B cell (primary cell): Measurements from ENCODE around the gene PIF1. TPM values are rescaled to one million over a fixed set of nuclear protein-coding genes. Genes with fewer than 3 reads are reported as not detected.
"Not testable (repeated sequence)": the region's sequence is repeated elsewhere in the genome, so short reads cannot be mapped to it uniquely, and the experiment has no call there.

Experiments
- ATAC-seq: fragments of 200-7000 bp; cut with Tn5 transposase; one replicate; pipeline ENCODE4 v1.10.0; 2021; ENCODE audit warnings: low read depth, mild to moderate bottlenecking, moderate number of reproducible peaks, moderate library complexity
- CTCF ChIA-PET: fragments of 350-600 bp; sonication (Branson Sonifier 250); formaldehyde crosslinking; loops from one replicate; lab custom pipeline; 2021; ENCODE audit warnings: antibody characterized with exemption, inconsistent platforms; lab: Charles Lee
- POLR2A ChIA-PET: fragments of 350-600 bp; sonication (Branson Sonifier 250); formaldehyde crosslinking; loops from one replicate; lab custom pipeline; 2021; ENCODE audit warnings: antibody characterized with exemption; lab: Charles Lee
- DNase-seq: peaks from one replicate; pipeline ENCODE4 v3.0.0; 2013
- H2AFZ ChIP-seq: 2 replicates; pipeline ENCODE4 v1.6.1; 2012; ENCODE audit warnings: mild to moderate bottlenecking, low read depth, low read length; ENCODE audit not compliant: insufficient read depth, poor library complexity, severe bottlenecking
- H3K27ac ChIP-seq, 2 donors: 1 replicate in 1 of 2; 2 replicates in 1 of 2; pipeline ENCODE4 v1.5.1; 2012 to 2013; ENCODE audit warnings: low read length in 2 of 2, mild to moderate bottlenecking in 2 of 2, moderate library complexity in 1 of 2
- H3K27me3 ChIP-seq, 4 experiments: fragments of 200-600 bp in 1 of 4; sonication (generic) in 1 of 4; replicated peaks in 1 of 4; 1 replicate in 2 of 4; 2 replicates in 2 of 4; pipeline versions ENCODE4 v1.6.1 to v1.7.0; 2013 to 2016; ENCODE audit warnings: low read length in 3 of 4, mild to moderate bottlenecking in 2 of 4, mixed read lengths in 1 of 4, moderate library complexity in 1 of 4; ENCODE audit not compliant: insufficient read depth in 4 of 4, control insufficient read depth in 3 of 4; ENCODE audit errors: control extremely low read depth in 1 of 4
- H3K36me3 ChIP-seq, 2 experiments: replicated peaks in 1 of 2; 1 replicate in 1 of 2; 2 replicates in 1 of 2; pipeline versions ENCODE4 v1.6.1 to v1.7.1; 2013; ENCODE audit warnings: low read length in 1 of 2; ENCODE audit not compliant: insufficient read depth in 2 of 2, control insufficient read depth in 1 of 2; ENCODE audit errors: control extremely low read depth in 1 of 2, extremely low read depth in 1 of 2
- H3K4me1 ChIP-seq, 2 donors: fragments of 200-600 bp in 1 of 2; sonication (generic) in 1 of 2; 1 replicate in 1 of 2; 2 replicates in 1 of 2; pipeline versions ENCODE4 v1.5.1 to v1.6.1; 2013 to 2017; ENCODE audit warnings: low read length in 2 of 2; ENCODE audit not compliant: control insufficient read depth in 2 of 2, insufficient read depth in 2 of 2
- H3K4me2 ChIP-seq: replicated peaks from 2 replicates; pipeline ENCODE3; 2012; ENCODE audit warnings: mild to moderate bottlenecking, low read depth, low read length; ENCODE audit not compliant: poor library complexity, severe bottlenecking
- H3K4me3 ChIP-seq, 5 experiments: fragments of 200-600 bp in 1 of 5; sonication (generic) in 1 of 5; 1 replicate in 3 of 5; 2 replicates in 2 of 5; pipeline versions ENCODE4 v1.5.1 to v1.7.0; 2011 to 2016; ENCODE audit warnings: low read length in 4 of 5, mild to moderate bottlenecking in 4 of 5, low read depth in 2 of 5, control low read depth in 1 of 5, moderate library complexity in 1 of 5; ENCODE audit not compliant: insufficient read depth in 1 of 5; ENCODE audit errors: control extremely low read depth in 1 of 5, extremely low read depth in 1 of 5
- H3K79me2 ChIP-seq: fragments of 200-600 bp; sonication (generic); one replicate; pipeline ENCODE4 v1.6.0; 2016; ENCODE audit warnings: low read length; ENCODE audit not compliant: control insufficient read depth, insufficient read depth
- H3K9ac ChIP-seq: fragments of 200-600 bp; sonication (generic); 2 replicates; pipeline ENCODE4 v1.6.1; 2017; ENCODE audit warnings: mild to moderate bottlenecking, low read length, moderate library complexity
- H3K9me3 ChIP-seq, 3 donors: one replicate each; pipeline versions ENCODE4 v1.6.1 to v1.7.1; 2013; ENCODE audit warnings: low read length in 2 of 3; ENCODE audit not compliant: control insufficient read depth in 2 of 3, insufficient read depth in 1 of 3; ENCODE audit errors: control extremely low read depth in 1 of 3
- H4K20me1 ChIP-seq: 2 replicates; pipeline ENCODE4 v1.6.0; 2012; ENCODE audit warnings: mild to moderate bottlenecking, low read length; ENCODE audit not compliant: insufficient read depth, control insufficient read depth, poor library complexity, severe bottlenecking
- H3K27ac Mint-ChIP-seq: one replicate; pipeline ENCODE4 v1.8.0; 2021; ENCODE audit warnings: mixed read lengths
- H3K27me3 Mint-ChIP-seq: one replicate; pipeline ENCODE4 v1.8.0; 2021; ENCODE audit warnings: mixed read lengths
- H3K4me1 Mint-ChIP-seq: one replicate; pipeline ENCODE4 v1.8.0; 2021; ENCODE audit warnings: mixed read lengths
- H3K4me3 Mint-ChIP-seq: one replicate; pipeline ENCODE4 v1.8.0; 2021; ENCODE audit warnings: mixed read lengths
- H3K9me3 Mint-ChIP-seq: one replicate; pipeline ENCODE4 v1.8.0; 2022; ENCODE audit warnings: mixed read lengths; ENCODE audit not compliant: insufficient read depth
- CTCF ChIP-seq: fragments of 200-600 bp; IDR thresholded peaks from one replicate; pipeline ENCODE4 v1.8.0; 2022; ENCODE audit warnings: antibody characterized with exemption, mild to moderate bottlenecking
- EZH2 ChIP-seq: IDR thresholded peaks from 2 replicates; pipeline ENCODE4 v1.6.1; 2012; ENCODE audit warnings: borderline replicate concordance, low read depth, mild to moderate bottlenecking, moderate library complexity, low read length; ENCODE audit not compliant: insufficient read depth, poor library complexity, severe bottlenecking
- WGBS: methylation state at CpG from one replicate; pipeline ENCODE4 v1.1.5; 2013; ENCODE audit warnings: missing lambda C conversion rate; ENCODE audit not compliant: insufficient coverage; 5-methylcytosine and 5-hydroxymethylcytosine counted together
- intact Hi-C: fragments of 100-400 bp; cut with micrococcal nuclease; formaldehyde crosslinking; loops from one replicate; pipeline ENCODE4 v1.10.0; 2022
- polyA plus RNA-seq: library from polyadenylated mRNA; depleted of rRNA; stranded (reverse); fragments of >200 nt; gene quantifications from 2 replicates; pipeline ENCODE4 v1.2.3, GENCODE V29; 2012
- total RNA-seq, 2 donors: library from RNA; stranded (reverse); fragments of 120-200 nt in 1 of 2; gene quantifications; 1 replicate in 1 of 2; 2 replicates in 1 of 2; pipeline versions ENCODE4 v1.2.3 to v1.2.4, GENCODE V29; 2013 to 2022

Gene PIF1
- total and polyA plus RNA-seq, 2 donors (not counting 1 experiment from before 2014, with no cell fraction given) = 2.0 to 6.2 TPM

GRCh38 chr15:64800476-64800875 is 25.0 kb downstream of the PIF1 start:
- Mint-ChIP-seq H3K27ac (no peak overlapping the region), H3K9me3 (no peaks in the 10 kb centered on the region), H3K4me1 (peaks cover 4% of the 10 kb centered on the region), H3K4me3 (no peak overlapping the region), H3K27me3 (no peaks in the 10 kb centered on the region)
- no CpG with 5 or more reads among the region's 2 CpGs for WGBS
- H4K20me1 ChIP-seq = no peaks in the 10 kb centered on the region
- H3K4me2 ChIP-seq = no peak overlapping the region
- no peaks in the 10 kb centered on the region for H3K36me3 ChIP-seq
- no peak overlapping the region for H3K27ac ChIP-seq
- no peak overlapping the region for H3K4me3 ChIP-seq
- POLR2A ChIA-PET = interaction anchor here (0.6 kb wide), 1 partner anchor 11 kb away, joined by 11 read pairs; no protein-coding TSS in a partner anchor
- TF ChIP-seq CTCF = no peak
- no peak for TF ChIP-seq EZH2
- no peaks in the 10 kb centered on the region for H3K79me2 ChIP-seq
- H2AFZ ChIP-seq = no peak overlapping the region
- intact Hi-C loops = no loop called here
- CTCF ChIA-PET = interaction anchor here (1.1 to 3.6 kb wide), 4 partner anchors 10 to 72 kb away, joined by 4 to 25 read pairs (median 6); no protein-coding TSS in a partner anchor
- H3K4me1 ChIP-seq = peaks cover 0 to 7% of the 10 kb centered on the region in 2 donors
- H3K9me3 ChIP-seq = no peaks in the 10 kb centered on the region
- ATAC-seq (no peak), DNase-seq (no peak)
- no peak overlapping the region for H3K9ac ChIP-seq
- H3K27me3 ChIP-seq = no peaks in the 10 kb centered on the region

- H3K9me3 ChIP-seq, H3K36me3 ChIP-seq, CTCF ChIA-PET, DNase-seq, H3K9ac ChIP-seq, ATAC-seq, H3K79me2 ChIP-seq, H3K27ac ChIP-seq, POLR2A ChIA-PET, H3K27me3 ChIP-seq, H3K27ac Mint-ChIP-seq, H3K9me3 Mint-ChIP-seq, H3K4me1 ChIP-seq, H2AFZ ChIP-seq, H3K4me2 ChIP-seq, H3K4me1 Mint-ChIP-seq, H3K4me3 Mint-ChIP-seq, H3K27me3 Mint-ChIP-seq, H4K20me1 ChIP-seq, intact Hi-C loops, H3K4me3 ChIP-seq: not testable (repeated sequence)
- WGBS = 100% methylated on average over 6 of the region's 29 CpGs
Measured at GRCh38 chr15:64798905-64799304, 26.5 kb downstream of the PIF1 start.

GRCh38 chr15:64795921-64796320 is 29.5 kb downstream of the PIF1 start:
- WGBS = 94% methylated on average over 8 of the region's 9 CpGs
- H3K79me2 ChIP-seq, H2AFZ ChIP-seq, H3K36me3 ChIP-seq, H3K4me1 Mint-ChIP-seq, POLR2A ChIA-PET, H3K27ac Mint-ChIP-seq, H3K27me3 Mint-ChIP-seq, H3K9ac ChIP-seq, H3K9me3 ChIP-seq, H3K4me1 ChIP-seq, H3K27ac ChIP-seq, ATAC-seq, H3K4me3 ChIP-seq, H3K4me3 Mint-ChIP-seq, H4K20me1 ChIP-seq, H3K9me3 Mint-ChIP-seq, DNase-seq, intact Hi-C loops, H3K4me2 ChIP-seq, H3K27me3 ChIP-seq: not testable (repeated sequence)
- CTCF ChIA-PET = interaction anchor here (0.7 to 2.9 kb wide), 2 partner anchors 14 to 38 kb away, joined by 3 to 10 read pairs; no protein-coding TSS in a partner anchor
